Body of pancreas (tissue), 4 donors: ENCODE results near the gene ZNF592.

Experiments used
- POLR2A ChIP-seq, 3 donors: fragments of 450-650 bp; IDR thresholded peaks; one replicate each; pipeline ENCODE4 v1.6.1; 2016; ENCODE audit warnings: antibody characterized with exemption in 3 of 3, mild to moderate bottlenecking in 2 of 3
- TF ChIP-seq, protein P1 (sequence below), 7 experiments: fragments of 450-650 bp in 4 of 7; fragments of 200-600 bp in 3 of 7; sonication (generic) in 3 of 7; IDR thresholded peaks; one replicate each; pipeline ENCODE4 v1.5.1; 2016 to 2019; ENCODE audit warnings: antibody characterized with exemption in 7 of 7

- no peak for TF ChIP-seq POLR2A (IDR thresholded peaks at IDR 0.05)
- TF ChIP-seq, protein P1, sequence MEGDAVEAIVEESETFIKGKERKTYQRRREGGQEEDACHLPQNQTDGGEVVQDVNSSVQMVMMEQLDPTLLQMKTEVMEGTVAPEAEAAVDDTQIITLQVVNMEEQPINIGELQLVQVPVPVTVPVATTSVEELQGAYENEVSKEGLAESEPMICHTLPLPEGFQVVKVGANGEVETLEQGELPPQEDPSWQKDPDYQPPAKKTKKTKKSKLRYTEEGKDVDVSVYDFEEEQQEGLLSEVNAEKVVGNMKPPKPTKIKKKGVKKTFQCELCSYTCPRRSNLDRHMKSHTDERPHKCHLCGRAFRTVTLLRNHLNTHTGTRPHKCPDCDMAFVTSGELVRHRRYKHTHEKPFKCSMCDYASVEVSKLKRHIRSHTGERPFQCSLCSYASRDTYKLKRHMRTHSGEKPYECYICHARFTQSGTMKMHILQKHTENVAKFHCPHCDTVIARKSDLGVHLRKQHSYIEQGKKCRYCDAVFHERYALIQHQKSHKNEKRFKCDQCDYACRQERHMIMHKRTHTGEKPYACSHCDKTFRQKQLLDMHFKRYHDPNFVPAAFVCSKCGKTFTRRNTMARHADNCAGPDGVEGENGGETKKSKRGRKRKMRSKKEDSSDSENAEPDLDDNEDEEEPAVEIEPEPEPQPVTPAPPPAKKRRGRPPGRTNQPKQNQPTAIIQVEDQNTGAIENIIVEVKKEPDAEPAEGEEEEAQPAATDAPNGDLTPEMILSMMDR (IDR thresholded peaks at IDR 0.05): no peak
Observed at GRCh38 chr15:84764585-84764984, 16.2 kb downstream of the ZNF592 start.
